Trophoblast cell (in vitro differentiated cells and primary cell): ENCODE measurements around the gene IFNA13. TPM values are rescaled to one million over a fixed set of nuclear protein-coding genes. Genes with fewer than 3 reads are reported as not detected.

ENCODE experiments used
- DNase-seq, 2 donors: peaks; one replicate each; pipeline ENCODE4 v3.0.0-alpha.2; 2016
- H2AFZ ChIP-seq: 2 replicates; pipeline ENCODE4 v1.6.1; 2013; ENCODE audit warnings: low read length, moderate library complexity, mild to moderate bottlenecking; ENCODE audit not compliant: insufficient read depth, poor library complexity
- H2AK5ac ChIP-seq: 2 replicates; pipeline ENCODE4 v1.6.1; 2013; ENCODE audit warnings: mild to moderate bottlenecking, low read length
- H2BK120ac ChIP-seq: 2 replicates; pipeline ENCODE4 v1.6.1; 2013; ENCODE audit warnings: low read length, mild to moderate bottlenecking, moderate library complexity; ENCODE audit not compliant: insufficient read depth, poor library complexity
- H2BK12ac ChIP-seq: 2 replicates; pipeline ENCODE4 v1.6.1; 2013; ENCODE audit warnings: mild to moderate bottlenecking, low read length, moderate library complexity
- H2BK5ac ChIP-seq: 2 replicates; pipeline ENCODE4 v1.6.1; 2013; ENCODE audit warnings: low read length, low read depth, moderate library complexity, mild to moderate bottlenecking; ENCODE audit not compliant: poor library complexity
- H3K14ac ChIP-seq: 2 replicates; pipeline ENCODE4 v1.6.1; 2013; ENCODE audit warnings: mild to moderate bottlenecking, low read length
- H3K18ac ChIP-seq: 2 replicates; pipeline ENCODE4 v1.6.1; 2013; ENCODE audit warnings: mild to moderate bottlenecking, low read length
- H3K23ac ChIP-seq: 2 replicates; pipeline ENCODE4 v1.6.1; 2013; ENCODE audit warnings: low read length
- H3K27ac ChIP-seq: 2 replicates; pipeline ENCODE4 v1.5.1; 2013; ENCODE audit warnings: low read depth, mild to moderate bottlenecking, inconsistent platforms, low read length, moderate library complexity
- H3K27me3 ChIP-seq: 2 replicates; pipeline ENCODE4 v1.6.1; 2013; ENCODE audit warnings: inconsistent platforms, mild to moderate bottlenecking, low read length, moderate library complexity; ENCODE audit not compliant: insufficient read depth
- H3K36me3 ChIP-seq, 2 experiments: 1 replicate in 1 of 2; 2 replicates in 1 of 2; pipeline ENCODE4 v1.6.1; 2013; ENCODE audit warnings: low read length in 2 of 2, mild to moderate bottlenecking in 2 of 2, moderate library complexity in 1 of 2; ENCODE audit not compliant: insufficient read depth in 2 of 2, control insufficient read depth in 1 of 2
- H3K4ac ChIP-seq: 2 replicates; pipeline ENCODE4 v1.6.1; 2013; ENCODE audit warnings: low read depth, mild to moderate bottlenecking, low read length, moderate library complexity
- H3K4me1 ChIP-seq, 2 experiments: 1 replicate in 1 of 2; 2 replicates in 1 of 2; pipeline ENCODE4 v1.6.1; 2013; ENCODE audit warnings: low read length in 2 of 2, mild to moderate bottlenecking in 2 of 2, moderate library complexity in 1 of 2; ENCODE audit not compliant: insufficient read depth in 2 of 2, control insufficient read depth in 1 of 2
- H3K4me2 ChIP-seq: 2 replicates; pipeline ENCODE4 v1.6.1; 2013; ENCODE audit warnings: inconsistent platforms, mild to moderate bottlenecking, low read length, moderate library complexity
- H3K4me3 ChIP-seq: 2 replicates; pipeline ENCODE4 v1.5.1; 2013; ENCODE audit warnings: mild to moderate bottlenecking, low read depth, low read length, inconsistent platforms
- H3K79me1 ChIP-seq: one replicate; pipeline ENCODE4 v1.6.1; 2013; ENCODE audit warnings: low read length
- H3K79me2 ChIP-seq: 2 replicates; pipeline ENCODE4 v1.6.1; 2013; ENCODE audit warnings: low read length, mild to moderate bottlenecking; ENCODE audit not compliant: control insufficient read depth, insufficient read depth, poor library complexity
- H3K9ac ChIP-seq: 2 replicates; pipeline ENCODE4 v1.6.1; 2013; ENCODE audit warnings: mild to moderate bottlenecking, low read length
- H3K9me3 ChIP-seq: 2 replicates; pipeline ENCODE4 v1.6.1; 2013; ENCODE audit warnings: low read depth, mild to moderate bottlenecking, control low read depth, inconsistent platforms, low read length; ENCODE audit not compliant: insufficient read depth
- H4K12ac ChIP-seq: 2 replicates; pipeline ENCODE4 v1.6.1; 2013; ENCODE audit warnings: low read depth, mild to moderate bottlenecking, low read length, moderate library complexity
- H4K8ac ChIP-seq: 2 replicates; pipeline ENCODE4 v1.6.1; 2013; ENCODE audit warnings: low read depth, mild to moderate bottlenecking, low read length, moderate library complexity
- H4K91ac ChIP-seq: one replicate; pipeline ENCODE4 v1.6.1; 2013; ENCODE audit warnings: low read depth, mild to moderate bottlenecking, low read length, moderate library complexity
- WGBS: extraction: QIAGEN DNeasy Blood & Tissue Kit; methylation state at CpG from one replicate; pipeline ENCODE4 v1.1.7; 2013; ENCODE audit warnings: missing lambda C conversion rate; ENCODE audit not compliant: insufficient read length, insufficient coverage; ENCODE audit errors: extremely low coverage; 5-methylcytosine and 5-hydroxymethylcytosine counted together
- polyA plus RNA-seq: library from polyadenylated mRNA; stranded (reverse); fragments of 200-250 nt; gene quantifications from 2 replicates; pipeline ENCODE4 v1.2.3, GENCODE V29; 2013

The IFNA13 gene
- polyA plus RNA-seq, result not detected in 2 replicates

DNA sequence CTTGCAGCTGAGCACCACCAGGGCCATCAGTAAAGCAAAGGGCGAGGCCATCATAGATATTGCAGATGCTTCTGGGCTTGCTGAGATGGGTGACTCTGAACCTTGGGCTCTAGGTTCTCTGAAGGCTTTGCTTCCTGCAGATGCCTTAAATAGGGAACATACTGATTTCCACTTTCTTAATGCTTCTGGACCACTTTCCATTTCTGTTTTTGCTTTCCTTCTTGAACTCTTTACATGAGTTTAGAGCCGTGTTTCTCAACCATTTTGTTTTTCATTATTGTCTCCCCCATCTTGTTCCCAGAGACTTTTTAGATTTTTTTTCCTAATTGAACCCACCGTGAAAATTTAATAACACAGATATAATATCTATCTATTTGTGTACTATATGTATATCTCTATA lies at the start of gene IFNA13:
Gene IFNA13, minus strand, starts transcription at position 101 of the 400 bp plus-strand sequence. Its CDS starts 47 bp downstream, at position 54.
- Histone ChIP-seq H4K12ac (no peak within 1 kb of the TSS), H2BK120ac (no peak within 1 kb of the TSS), H3K9me3 (no peaks in the 10 kb centered on the region), H2BK5ac (no peak within 1 kb of the TSS), H3K4ac (no peak within 1 kb of the TSS), H3K18ac (no peak within 1 kb of the TSS), H3K36me3 (no peaks in the 10 kb centered on the region), H2AFZ (no peak within 1 kb of the TSS), H3K9ac (no peak within 1 kb of the TSS), H4K8ac (no peak within 1 kb of the TSS), H3K79me1 (no peaks in the 10 kb centered on the region), H3K23ac (no peak within 1 kb of the TSS), H3K79me2 (no peaks in the 10 kb centered on the region), H3K4me2 (no peak within 1 kb of the TSS), H3K27me3 (no peaks in the 10 kb centered on the region), H3K4me1 (no peaks in the 10 kb centered on the region), H3K14ac (no peak within 1 kb of the TSS), H3K27ac (no peak within 1 kb of the TSS), H2AK5ac (no peak within 1 kb of the TSS), H3K4me3 (no peak within 1 kb of the TSS), H4K91ac (no peak within 1 kb of the TSS), H2BK12ac (no peak within 1 kb of the TSS)
- DNase-seq, result no peak
- WGBS, result no CpG with 5 or more reads among the region's 3 CpGs

DNA sequence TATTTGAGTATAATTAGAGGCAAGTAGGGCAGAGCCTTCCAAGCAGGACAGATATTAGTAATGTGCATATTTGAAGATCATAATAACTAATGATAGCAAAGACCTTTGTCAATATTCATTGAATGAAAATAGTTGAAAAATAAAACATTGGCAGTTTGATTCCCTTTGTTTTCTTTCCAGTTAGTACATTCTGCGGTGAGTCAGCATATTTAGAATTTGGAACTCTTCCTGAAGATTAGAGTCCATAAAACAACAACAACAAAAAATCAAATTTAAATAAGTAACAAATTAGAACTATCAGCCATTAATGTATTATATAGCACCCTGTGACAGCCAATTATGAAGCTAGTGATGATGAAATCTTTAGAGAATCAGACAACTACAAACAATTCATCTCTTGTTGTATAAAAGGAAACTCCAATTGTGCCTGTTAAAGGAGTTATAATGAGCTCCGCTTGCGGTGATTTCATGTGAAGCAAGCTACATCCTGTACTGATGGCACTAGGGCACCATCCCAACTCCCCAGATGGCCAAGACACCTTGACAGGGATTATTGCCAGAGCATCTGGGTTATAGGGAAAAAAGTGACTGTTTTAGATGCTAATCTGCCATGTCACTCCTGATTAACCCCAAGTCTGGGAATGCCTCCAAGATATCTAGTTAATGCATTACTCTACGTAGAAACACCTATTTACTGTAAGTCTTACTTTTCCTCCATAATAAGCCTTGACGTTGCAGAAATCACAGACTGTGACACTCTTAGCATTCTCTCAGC lies 47.8 kb upstream of the IFNA13 start:
- Histone ChIP-seq H3K23ac (no peak overlapping the region), H3K14ac (no peak overlapping the region), H2AK5ac (no peak overlapping the region), H4K91ac (no peak overlapping the region), H2BK12ac (no peak overlapping the region), H3K4me3 (no peak overlapping the region), H3K27me3 (no peaks in the 10 kb centered on the region), H4K12ac (no peak overlapping the region), H3K79me1 (no peaks in the 10 kb centered on the region), H2AFZ (no peak overlapping the region), H3K4ac (no peak overlapping the region), H2BK5ac (no peak overlapping the region), H3K9ac (no peak overlapping the region), H3K27ac (no peak overlapping the region), H4K8ac (no peak overlapping the region), H3K18ac (no peak overlapping the region), H2BK120ac (no peak overlapping the region), H3K9me3 (no peaks in the 10 kb centered on the region), H3K79me2 (no peaks in the 10 kb centered on the region), H3K4me1 (no peaks in the 10 kb centered on the region), H3K4me2 (no peak overlapping the region), H3K36me3 (no peaks in the 10 kb centered on the region)
- no peak for DNase-seq
- no CpG with 5 or more reads among the region's 5 CpGs for WGBS

DNA sequence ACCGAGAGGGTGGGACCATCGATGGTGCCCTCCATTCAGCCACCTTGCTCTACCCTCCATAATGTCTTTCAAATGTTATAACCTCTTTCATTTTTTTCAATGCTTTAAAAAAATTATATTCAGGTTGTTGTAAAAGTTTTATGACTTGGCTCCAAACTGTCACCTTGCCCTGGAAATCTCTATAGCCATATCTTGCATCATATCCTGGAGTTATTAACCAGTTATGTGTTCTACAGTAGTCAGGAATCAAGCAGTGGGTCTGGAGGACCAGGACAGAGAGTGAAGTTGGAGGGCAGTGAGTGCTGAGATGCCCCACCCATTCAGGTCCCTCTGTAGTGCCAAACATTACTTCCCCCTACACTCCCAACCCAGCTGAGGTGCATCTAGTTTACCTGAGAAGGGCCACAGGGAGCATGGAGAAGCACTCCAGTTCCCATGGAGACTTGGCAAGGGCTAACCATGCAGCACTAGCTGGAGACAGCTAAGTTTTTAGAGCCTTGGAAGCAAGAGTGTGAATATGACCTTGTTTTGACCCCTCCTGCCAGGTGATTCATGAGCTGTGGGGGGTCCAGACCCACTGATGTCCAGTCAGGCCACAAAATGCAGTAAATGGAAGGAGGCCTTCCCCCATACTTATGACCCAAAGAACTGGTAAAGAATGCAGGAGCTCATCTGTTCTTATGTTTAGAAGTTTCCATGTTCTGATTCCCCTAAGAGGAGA lies 46.5 kb upstream of the IFNA13 start:
- no peak overlapping the region for H3K14ac ChIP-seq
- no peaks in the 10 kb centered on the region for H3K9me3 ChIP-seq
- no peak overlapping the region for H3K27ac ChIP-seq
- DNase-seq, result no peak
- no peak overlapping the region for H4K12ac ChIP-seq
- no peaks in the 10 kb centered on the region for H3K4me1 ChIP-seq
- H3K4ac ChIP-seq, result no peak overlapping the region
- H3K27me3 ChIP-seq, result no peaks in the 10 kb centered on the region
- H3K79me2 ChIP-seq, result no peaks in the 10 kb centered on the region
- H3K23ac ChIP-seq, result no peak overlapping the region
- H2BK120ac ChIP-seq, result no peak overlapping the region
- H3K4me2 ChIP-seq, result no peak overlapping the region
- H2AK5ac ChIP-seq, result no peak overlapping the region
- no peak overlapping the region for H2BK5ac ChIP-seq
- H3K36me3 ChIP-seq, result no peaks in the 10 kb centered on the region
- no CpG with 5 or more reads among the region's 2 CpGs for WGBS
- no peak overlapping the region for H3K9ac ChIP-seq
- H2AFZ ChIP-seq, result no peak overlapping the region
- no peaks in the 10 kb centered on the region for H3K79me1 ChIP-seq
- no peak overlapping the region for H4K8ac ChIP-seq
- H4K91ac ChIP-seq, result no peak overlapping the region
- H3K4me3 ChIP-seq, result no peak overlapping the region
- H2BK12ac ChIP-seq, result no peak overlapping the region
- no peak overlapping the region for H3K18ac ChIP-seq

DNA sequence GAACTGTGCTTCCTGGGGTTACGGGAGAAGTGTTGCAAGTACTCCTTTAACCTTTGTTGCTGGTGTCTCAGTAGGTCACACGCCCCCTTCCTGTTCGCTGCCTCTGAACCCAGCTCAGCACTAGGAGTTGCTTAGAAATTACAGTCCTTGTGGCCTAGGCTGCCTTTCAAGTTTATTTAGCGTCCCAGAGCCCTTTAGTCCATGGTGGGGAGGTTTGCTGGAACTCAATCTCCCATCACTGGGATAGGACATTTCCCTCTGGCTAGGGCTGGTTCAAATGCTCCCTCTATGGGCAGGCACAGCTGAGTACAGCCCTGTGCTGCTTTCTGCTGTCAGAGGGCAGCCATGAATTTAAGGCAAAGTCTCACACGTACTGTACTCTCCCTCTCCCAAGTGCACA lies 45.8 kb upstream of the IFNA13 start:
- Histone ChIP-seq H3K23ac (no peak overlapping the region), H3K4me1 (no peaks in the 10 kb centered on the region), H3K9me3 (no peaks in the 10 kb centered on the region), H3K79me1 (no peaks in the 10 kb centered on the region), H2AFZ (no peak overlapping the region), H3K27ac (no peak overlapping the region), H3K14ac (no peak overlapping the region), H4K12ac (no peak overlapping the region), H3K4ac (no peak overlapping the region), H2BK5ac (no peak overlapping the region), H4K91ac (no peak overlapping the region), H2AK5ac (no peak overlapping the region), H3K27me3 (no peaks in the 10 kb centered on the region), H2BK12ac (no peak overlapping the region), H2BK120ac (no peak overlapping the region), H3K79me2 (no peaks in the 10 kb centered on the region), H3K4me2 (no peak overlapping the region), H3K9ac (no peak overlapping the region), H3K36me3 (no peaks in the 10 kb centered on the region), H4K8ac (no peak overlapping the region), H3K18ac (no peak overlapping the region), H3K4me3 (no peak overlapping the region)
- peak; percentile 9 to 27 for DNase-seq
- no CpG with 5 or more reads among the region's 5 CpGs for WGBS
